PFSK-1 (cell line): ENCODE results near the gene CYTIP.

Source experiments
- POLR2AphosphoS5 ChIP-seq: IDR thresholded peaks from 2 replicates; pipeline ENCODE4 v1.6.1; 2012; ENCODE audit warnings: low read depth, mild to moderate bottlenecking, control low read depth, low read length, moderate library complexity
- SIN3A ChIP-seq: IDR thresholded peaks from 2 replicates; pipeline ENCODE4 v1.6.1; 2012; ENCODE audit warnings: mild to moderate bottlenecking, low read length, moderate library complexity, borderline replicate concordance; ENCODE audit not compliant: insufficient read depth
- TAF1 ChIP-seq: IDR thresholded peaks from 2 replicates; pipeline ENCODE4 v1.6.1; 2012; ENCODE audit warnings: low read length, control low read depth, borderline replicate concordance; ENCODE audit not compliant: insufficient read depth
- TF ChIP-seq, protein P1 (sequence below), 2 experiments: IDR thresholded peaks; 2 replicates each; pipeline versions ENCODE4 v1.6.1 to v1.8.0; 2011 to 2012; ENCODE audit warnings: low read depth in 2 of 2, low read length in 2 of 2, control low read depth in 1 of 2, inconsistent platforms in 1 of 2, mild to moderate bottlenecking in 1 of 2, moderate library complexity in 1 of 2; ENCODE audit not compliant: insufficient read depth in 1 of 2

DNA sequence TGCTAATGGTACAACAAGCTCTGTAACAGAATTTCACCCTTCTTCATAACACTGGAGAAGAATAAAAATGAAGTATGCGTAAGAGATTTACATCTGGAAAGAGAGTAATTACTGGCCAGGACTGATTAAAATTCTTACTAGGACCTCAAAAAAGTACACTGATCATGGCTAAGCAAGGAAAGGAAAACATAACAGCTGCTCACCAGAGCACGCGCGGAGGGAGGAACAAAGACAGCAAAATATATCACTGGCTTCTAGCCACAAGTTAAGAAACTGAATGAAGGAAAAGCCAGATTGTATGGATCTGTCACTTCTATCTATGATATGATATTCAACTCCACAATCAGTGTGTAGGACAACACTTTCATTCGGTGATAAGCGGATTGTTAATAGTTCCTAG, 15.6 kb upstream of the CYTIP start:
- no peak for TF ChIP-seq TAF1
- no peak for TF ChIP-seq POLR2AphosphoS5
- TF ChIP-seq SIN3A, result no peak
- TF ChIP-seq, protein P1, sequence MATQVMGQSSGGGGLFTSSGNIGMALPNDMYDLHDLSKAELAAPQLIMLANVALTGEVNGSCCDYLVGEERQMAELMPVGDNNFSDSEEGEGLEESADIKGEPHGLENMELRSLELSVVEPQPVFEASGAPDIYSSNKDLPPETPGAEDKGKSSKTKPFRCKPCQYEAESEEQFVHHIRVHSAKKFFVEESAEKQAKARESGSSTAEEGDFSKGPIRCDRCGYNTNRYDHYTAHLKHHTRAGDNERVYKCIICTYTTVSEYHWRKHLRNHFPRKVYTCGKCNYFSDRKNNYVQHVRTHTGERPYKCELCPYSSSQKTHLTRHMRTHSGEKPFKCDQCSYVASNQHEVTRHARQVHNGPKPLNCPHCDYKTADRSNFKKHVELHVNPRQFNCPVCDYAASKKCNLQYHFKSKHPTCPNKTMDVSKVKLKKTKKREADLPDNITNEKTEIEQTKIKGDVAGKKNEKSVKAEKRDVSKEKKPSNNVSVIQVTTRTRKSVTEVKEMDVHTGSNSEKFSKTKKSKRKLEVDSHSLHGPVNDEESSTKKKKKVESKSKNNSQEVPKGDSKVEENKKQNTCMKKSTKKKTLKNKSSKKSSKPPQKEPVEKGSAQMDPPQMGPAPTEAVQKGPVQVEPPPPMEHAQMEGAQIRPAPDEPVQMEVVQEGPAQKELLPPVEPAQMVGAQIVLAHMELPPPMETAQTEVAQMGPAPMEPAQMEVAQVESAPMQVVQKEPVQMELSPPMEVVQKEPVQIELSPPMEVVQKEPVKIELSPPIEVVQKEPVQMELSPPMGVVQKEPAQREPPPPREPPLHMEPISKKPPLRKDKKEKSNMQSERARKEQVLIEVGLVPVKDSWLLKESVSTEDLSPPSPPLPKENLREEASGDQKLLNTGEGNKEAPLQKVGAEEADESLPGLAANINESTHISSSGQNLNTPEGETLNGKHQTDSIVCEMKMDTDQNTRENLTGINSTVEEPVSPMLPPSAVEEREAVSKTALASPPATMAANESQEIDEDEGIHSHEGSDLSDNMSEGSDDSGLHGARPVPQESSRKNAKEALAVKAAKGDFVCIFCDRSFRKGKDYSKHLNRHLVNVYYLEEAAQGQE (IDR thresholded peaks at IDR 0.05; ENCODE audit: insufficient read depth in 1 of 2, low read depth in 2 of 2, low read length in 2 of 2), result no peak
